ENCODE measurements around the gene DNAJC25.
"Not testable (repeated sequence)": the region's sequence is repeated elsewhere in the genome, so short reads cannot be mapped to it uniquely, and the experiment has no call there.

DNAJC25 gene

DNA sequence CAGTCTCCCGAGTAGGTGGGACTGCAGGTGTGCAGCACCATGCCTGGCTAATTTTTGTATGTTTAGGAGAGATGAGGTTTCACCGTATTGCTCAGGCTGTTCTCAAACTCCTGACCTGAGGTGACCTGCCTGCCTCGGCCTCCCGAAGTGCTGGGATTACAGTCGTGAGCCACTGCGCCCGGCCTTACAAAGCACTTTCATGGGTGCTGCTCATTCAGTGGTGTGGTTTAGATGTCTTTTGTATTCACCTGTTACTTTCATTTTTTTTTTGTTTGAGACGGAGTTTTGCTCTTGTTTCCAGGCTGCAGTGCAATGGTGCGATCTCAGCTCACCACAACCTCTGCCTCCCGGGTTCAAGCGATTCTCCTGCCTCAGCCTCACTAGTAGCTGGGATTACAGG, 37.5 kb downstream of the DNAJC25 start:
- not testable (repeated sequence) for DNase-seq

DNA sequence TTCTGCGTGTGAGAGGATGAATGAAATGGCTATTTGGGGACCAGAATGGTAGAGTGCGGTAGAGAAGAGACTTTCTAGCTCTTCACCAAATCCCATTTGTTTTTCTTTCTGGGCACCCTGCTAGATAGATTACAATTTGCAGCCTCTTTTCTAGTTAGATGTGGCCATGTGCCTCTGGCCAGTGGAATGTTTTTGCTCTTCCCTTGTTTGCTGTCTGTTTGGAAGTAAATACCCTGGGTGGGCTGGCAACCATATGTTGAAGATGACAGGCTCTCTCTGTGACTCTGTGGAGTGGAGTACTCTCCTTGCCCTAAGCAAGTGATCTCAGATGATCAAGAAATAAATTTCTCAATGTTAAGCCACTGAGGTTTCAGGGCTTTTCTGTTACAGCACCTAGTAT, 43.2 kb downstream of the DNAJC25 start:
- DNase-seq = no peak

- no peak for DNase-seq
These were observed 45.0 kb downstream of the DNAJC25 start for GRCh38 chr9:111676116-111676515.

DNA sequence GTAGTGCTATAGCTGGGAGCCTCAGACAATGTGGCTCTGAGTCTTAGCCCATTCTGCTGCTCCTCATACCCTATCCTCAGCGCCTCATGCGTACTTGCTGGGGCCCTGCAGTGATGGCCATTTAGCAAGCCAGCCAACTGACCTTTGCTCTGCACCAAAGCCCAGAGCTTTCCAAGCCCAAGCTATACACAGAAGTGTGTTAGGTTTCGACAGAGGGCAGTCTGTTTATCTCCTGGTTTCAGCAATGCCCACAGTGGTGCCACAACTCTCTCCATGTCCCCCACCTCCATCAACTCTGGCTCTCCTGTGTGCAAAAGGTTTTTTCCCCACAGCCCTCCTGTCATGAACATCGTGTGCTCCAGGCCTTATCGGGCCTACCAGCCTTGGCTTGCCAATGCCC, 47.2 kb downstream of the DNAJC25 start:
- DNase-seq = no peak

- DNase-seq = no peak
These were observed 48.1 kb downstream of the DNAJC25 start for GRCh38 chr9:111679199-111679598.

- DNase-seq = no peak
These were observed 52.3 kb downstream of the DNAJC25 start for GRCh38 chr9:111683392-111683791.

DNA sequence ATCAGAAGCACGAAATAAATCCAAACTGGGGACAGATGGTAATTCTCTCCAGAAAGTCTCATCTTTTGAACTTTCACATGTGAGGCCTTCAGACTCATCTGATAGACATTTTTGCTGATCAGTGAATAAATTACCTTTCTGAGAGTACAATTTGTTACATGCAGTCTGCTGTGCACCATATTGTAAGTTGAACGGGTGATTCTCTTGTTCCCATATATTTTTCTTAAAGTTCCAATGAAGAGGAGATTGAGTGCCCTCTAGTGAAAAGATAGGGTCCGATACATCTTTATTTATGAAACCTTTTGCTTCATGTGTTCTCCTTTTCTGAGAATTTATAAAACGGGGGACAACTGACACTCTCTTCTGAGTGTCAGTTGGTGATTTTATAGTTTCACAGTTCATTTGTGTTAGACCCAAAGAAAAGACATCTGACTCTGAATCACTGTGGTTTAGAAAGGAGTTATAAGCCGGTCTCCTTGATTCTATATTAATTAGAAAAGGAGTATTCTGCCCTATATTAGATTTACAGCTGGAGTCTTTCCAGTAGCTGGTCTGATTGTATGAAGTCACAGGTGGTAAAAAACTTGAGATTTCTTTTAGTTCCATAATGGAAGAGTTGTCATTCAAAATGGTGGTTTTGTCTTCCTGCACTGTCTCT, 60.7 kb downstream of the DNAJC25 start:
- no peak for DNase-seq

DNA sequence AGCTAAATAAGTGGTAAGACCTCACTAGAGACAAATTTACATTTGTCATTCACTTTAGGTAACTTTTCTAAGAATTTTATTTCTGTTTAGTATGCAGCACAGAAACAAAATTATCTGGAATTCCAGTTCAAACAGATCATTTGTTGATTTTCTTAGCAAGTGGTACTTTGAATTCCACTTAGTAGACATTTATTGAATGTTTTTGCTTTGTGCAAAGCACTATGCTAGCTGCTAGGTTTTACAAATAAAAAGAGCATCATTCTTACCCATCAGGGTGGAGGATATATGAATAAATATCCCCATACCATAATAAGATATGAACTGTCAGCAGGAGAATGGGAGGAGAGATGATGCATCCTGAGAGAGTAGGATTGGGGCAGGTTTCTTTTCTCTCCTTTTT, 65.7 kb downstream of the DNAJC25 start:
- DNase-seq = no peak

DNA sequence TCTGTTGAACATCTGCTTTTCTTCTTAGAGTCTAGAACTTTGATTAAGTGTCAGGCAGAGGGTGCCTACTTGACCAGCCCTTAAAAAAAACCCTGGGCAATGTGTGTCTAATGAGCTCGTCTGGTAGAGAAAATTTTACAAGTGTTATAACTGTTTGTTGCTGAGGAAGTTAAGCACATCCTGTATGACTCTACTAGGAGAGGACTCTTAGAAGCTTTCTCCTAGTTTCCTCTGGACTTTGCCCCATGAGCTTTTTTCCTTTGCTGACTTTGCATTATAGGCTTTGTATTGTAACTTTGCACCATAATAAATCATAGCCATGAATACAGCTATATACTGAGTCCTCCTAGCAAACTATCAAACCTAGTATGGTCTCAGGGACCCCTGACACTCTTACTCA, 69.6 kb downstream of the DNAJC25 start:
- no peak for DNase-seq

Data from cortex of kidney (tissue), 1 donor.